B cell (primary cell): ENCODE results near the gene SPATA21. TPM values are rescaled to one million over a fixed set of nuclear protein-coding genes. Genes with fewer than 3 reads are reported as not detected.

Experiments used
- ATAC-seq: fragments of 200-7000 bp; cut with Tn5 transposase; one replicate; pipeline ENCODE4 v1.10.0; 2021; ENCODE audit warnings: low read depth, mild to moderate bottlenecking, moderate number of reproducible peaks, moderate library complexity
- CTCF ChIA-PET: fragments of 350-600 bp; sonication (Branson Sonifier 250); formaldehyde crosslinking; loops from one replicate; lab custom pipeline; 2021; ENCODE audit warnings: antibody characterized with exemption, inconsistent platforms; lab: Charles Lee
- POLR2A ChIA-PET: fragments of 350-600 bp; sonication (Branson Sonifier 250); formaldehyde crosslinking; loops from one replicate; lab custom pipeline; 2021; ENCODE audit warnings: antibody characterized with exemption; lab: Charles Lee
- DNase-seq: peaks from one replicate; pipeline ENCODE4 v3.0.0; 2013
- H2AFZ ChIP-seq: 2 replicates; pipeline ENCODE4 v1.6.1; 2012; ENCODE audit warnings: mild to moderate bottlenecking, low read depth, low read length; ENCODE audit not compliant: insufficient read depth, poor library complexity, severe bottlenecking
- H3K27ac ChIP-seq, 2 donors: 1 replicate in 1 of 2; 2 replicates in 1 of 2; pipeline ENCODE4 v1.5.1; 2012 to 2013; ENCODE audit warnings: low read length in 2 of 2, mild to moderate bottlenecking in 2 of 2, moderate library complexity in 1 of 2
- H3K27me3 ChIP-seq, 4 experiments: fragments of 200-600 bp in 1 of 4; sonication (generic) in 1 of 4; replicated peaks in 1 of 4; 1 replicate in 2 of 4; 2 replicates in 2 of 4; pipeline versions ENCODE4 v1.6.1 to v1.7.0; 2013 to 2016; ENCODE audit warnings: low read length in 3 of 4, mild to moderate bottlenecking in 2 of 4, mixed read lengths in 1 of 4, moderate library complexity in 1 of 4; ENCODE audit not compliant: insufficient read depth in 4 of 4, control insufficient read depth in 3 of 4; ENCODE audit errors: control extremely low read depth in 1 of 4
- H3K36me3 ChIP-seq, 2 experiments: replicated peaks in 1 of 2; 1 replicate in 1 of 2; 2 replicates in 1 of 2; pipeline versions ENCODE4 v1.6.1 to v1.7.1; 2013; ENCODE audit warnings: low read length in 1 of 2; ENCODE audit not compliant: insufficient read depth in 2 of 2, control insufficient read depth in 1 of 2; ENCODE audit errors: control extremely low read depth in 1 of 2, extremely low read depth in 1 of 2
- H3K4me1 ChIP-seq, 2 donors: fragments of 200-600 bp in 1 of 2; sonication (generic) in 1 of 2; 1 replicate in 1 of 2; 2 replicates in 1 of 2; pipeline versions ENCODE4 v1.5.1 to v1.6.1; 2013 to 2017; ENCODE audit warnings: low read length in 2 of 2; ENCODE audit not compliant: control insufficient read depth in 2 of 2, insufficient read depth in 2 of 2
- H3K4me2 ChIP-seq: replicated peaks from 2 replicates; pipeline ENCODE3; 2012; ENCODE audit warnings: mild to moderate bottlenecking, low read depth, low read length; ENCODE audit not compliant: poor library complexity, severe bottlenecking
- H3K4me3 ChIP-seq, 5 experiments: fragments of 200-600 bp in 1 of 5; sonication (generic) in 1 of 5; 1 replicate in 3 of 5; 2 replicates in 2 of 5; pipeline versions ENCODE4 v1.5.1 to v1.7.0; 2011 to 2016; ENCODE audit warnings: low read length in 4 of 5, mild to moderate bottlenecking in 4 of 5, low read depth in 2 of 5, control low read depth in 1 of 5, moderate library complexity in 1 of 5; ENCODE audit not compliant: insufficient read depth in 1 of 5; ENCODE audit errors: control extremely low read depth in 1 of 5, extremely low read depth in 1 of 5
- H3K79me2 ChIP-seq: fragments of 200-600 bp; sonication (generic); one replicate; pipeline ENCODE4 v1.6.0; 2016; ENCODE audit warnings: low read length; ENCODE audit not compliant: control insufficient read depth, insufficient read depth
- H3K9ac ChIP-seq: fragments of 200-600 bp; sonication (generic); 2 replicates; pipeline ENCODE4 v1.6.1; 2017; ENCODE audit warnings: mild to moderate bottlenecking, low read length, moderate library complexity
- H3K9me3 ChIP-seq, 3 donors: one replicate each; pipeline versions ENCODE4 v1.6.1 to v1.7.1; 2013; ENCODE audit warnings: low read length in 2 of 3; ENCODE audit not compliant: control insufficient read depth in 2 of 3, insufficient read depth in 1 of 3; ENCODE audit errors: control extremely low read depth in 1 of 3
- H4K20me1 ChIP-seq: 2 replicates; pipeline ENCODE4 v1.6.0; 2012; ENCODE audit warnings: mild to moderate bottlenecking, low read length; ENCODE audit not compliant: insufficient read depth, control insufficient read depth, poor library complexity, severe bottlenecking
- H3K27ac Mint-ChIP-seq: one replicate; pipeline ENCODE4 v1.8.0; 2021; ENCODE audit warnings: mixed read lengths
- H3K27me3 Mint-ChIP-seq: one replicate; pipeline ENCODE4 v1.8.0; 2021; ENCODE audit warnings: mixed read lengths
- H3K4me1 Mint-ChIP-seq: one replicate; pipeline ENCODE4 v1.8.0; 2021; ENCODE audit warnings: mixed read lengths
- H3K4me3 Mint-ChIP-seq: one replicate; pipeline ENCODE4 v1.8.0; 2021; ENCODE audit warnings: mixed read lengths
- H3K9me3 Mint-ChIP-seq: one replicate; pipeline ENCODE4 v1.8.0; 2022; ENCODE audit warnings: mixed read lengths; ENCODE audit not compliant: insufficient read depth
- CTCF ChIP-seq: fragments of 200-600 bp; IDR thresholded peaks from one replicate; pipeline ENCODE4 v1.8.0; 2022; ENCODE audit warnings: antibody characterized with exemption, mild to moderate bottlenecking
- EZH2 ChIP-seq: IDR thresholded peaks from 2 replicates; pipeline ENCODE4 v1.6.1; 2012; ENCODE audit warnings: borderline replicate concordance, low read depth, mild to moderate bottlenecking, moderate library complexity, low read length; ENCODE audit not compliant: insufficient read depth, poor library complexity, severe bottlenecking
- whole genome bisulfite sequencing: methylation state at CpG from one replicate; pipeline ENCODE4 v1.1.5; 2013; ENCODE audit warnings: missing lambda C conversion rate; ENCODE audit not compliant: insufficient coverage; 5-methylcytosine and 5-hydroxymethylcytosine counted together
- intact Hi-C: fragments of 100-400 bp; cut with micrococcal nuclease; formaldehyde crosslinking; loops from one replicate; pipeline ENCODE4 v1.10.0; 2022
- polyA plus RNA-seq: library from polyadenylated mRNA; depleted of rRNA; stranded (reverse); fragments of >200 nt; gene quantifications from 2 replicates; pipeline ENCODE4 v1.2.3, GENCODE V29; 2012
- total RNA-seq, 2 donors: library from RNA; stranded (reverse); fragments of 120-200 nt in 1 of 2; gene quantifications; 1 replicate in 1 of 2; 2 replicates in 1 of 2; pipeline versions ENCODE4 v1.2.3 to v1.2.4, GENCODE V29; 2013 to 2022

The SPATA21 gene
- total and polyA plus RNA-seq, 2 donors (not counting 1 experiment from before 2014, with no cell fraction given): 0.01 TPM; not detected in 1

- ChIA-PET POLR2A (no interaction called here), CTCF (interaction anchor here (2.7 kb wide), 1 partner anchor 9 kb away, joined by 17 read pairs; the partner anchor contains the start of gene NECAP2)
- no peak for TF ChIP-seq CTCF
- TF ChIP-seq EZH2: no peak
- H3K36me3 ChIP-seq: peaks cover 5 to 80% of the 10 kb centered on the region in 2 experiments
- Mint-ChIP-seq H3K27me3 (no peaks in the 10 kb centered on the region), H3K4me3 (no peak overlapping the region), H3K4me1 (peaks cover 22% of the 10 kb centered on the region), H3K27ac (no peak overlapping the region), H3K9me3 (no peaks in the 10 kb centered on the region)
- no peak overlapping the region for H3K4me2 ChIP-seq
- peaks cover 0 to 6% of the 10 kb centered on the region in 2 donors for H3K4me1 ChIP-seq
- H2AFZ ChIP-seq: no peak overlapping the region
- DNase-seq (no peak), ATAC-seq (no peak)
- peaks cover 64% of the 10 kb centered on the region for H4K20me1 ChIP-seq
- H3K27ac ChIP-seq: no peak overlapping the region
- WGBS: 100% methylated on average over 4 of the region's 4 CpGs
- no peak overlapping the region for H3K4me3 ChIP-seq
- intact Hi-C loops: loop anchor here (10.0 kb wide), 1 partner anchor 924 kb away; the partner anchor contains the start of genes CASP9 and DNAJC16
- no peaks in the 10 kb centered on the region for H3K27me3 ChIP-seq
- no peak overlapping the region for H3K9ac ChIP-seq
- no peaks in the 10 kb centered on the region for H3K9me3 ChIP-seq
- peaks cover 81% of the 10 kb centered on the region for H3K79me2 ChIP-seq
Measured at GRCh38 chr1:16449065-16449464, 11.8 kb upstream of the SPATA21 start.

GRCh38 chr1:16447641-16448040 lies 10.4 kb upstream of the SPATA21 start:
- Mint-ChIP-seq H3K27ac (no peak overlapping the region), H3K4me3 (no peak overlapping the region), H3K4me1 (peaks cover 26% of the 10 kb centered on the region), H3K9me3 (no peaks in the 10 kb centered on the region), H3K27me3 (no peaks in the 10 kb centered on the region)
- peaks cover 90% of the 10 kb centered on the region for H3K79me2 ChIP-seq
- peaks cover 1 to 15% of the 10 kb centered on the region in 2 donors for H3K4me1 ChIP-seq
- peaks cover 76% of the 10 kb centered on the region for H4K20me1 ChIP-seq
- ChIA-PET CTCF (no interaction called here), POLR2A (no interaction called here)
- no peak overlapping the region for H3K4me3 ChIP-seq
- H3K4me2 ChIP-seq: no peak overlapping the region
- no peaks in the 10 kb centered on the region for H3K27me3 ChIP-seq
- 100% methylated on average over 9 of the region's 9 CpGs for WGBS
- ATAC-seq (no peak), DNase-seq (no peak)
- peaks cover 5 to 84% of the 10 kb centered on the region in 2 experiments for H3K36me3 ChIP-seq
- no peak for TF ChIP-seq CTCF
- TF ChIP-seq EZH2: no peak
- no peak overlapping the region for H2AFZ ChIP-seq
- H3K9ac ChIP-seq: no peak overlapping the region
- no peak overlapping the region for H3K27ac ChIP-seq
- intact Hi-C loops: loop anchor here (10.0 kb wide), 1 partner anchor 923 kb away; the partner anchor contains the start of genes CASP9 and DNAJC16
- H3K9me3 ChIP-seq: no peaks in the 10 kb centered on the region
